SH-SY5Y (cell line): ENCODE data around the gene SH3GL3.

ENCODE experiments used
- GATA2 ChIP-seq: IDR thresholded peaks from 2 replicates; pipeline ENCODE4 v1.6.1; 2011; ENCODE audit warnings: mild to moderate bottlenecking, low read depth, low read length
- GATA3 ChIP-seq: IDR thresholded peaks from 2 replicates; pipeline ENCODE4 v1.6.1; 2011; ENCODE audit warnings: low read depth, mild to moderate bottlenecking, low read length, moderate library complexity

DNA sequence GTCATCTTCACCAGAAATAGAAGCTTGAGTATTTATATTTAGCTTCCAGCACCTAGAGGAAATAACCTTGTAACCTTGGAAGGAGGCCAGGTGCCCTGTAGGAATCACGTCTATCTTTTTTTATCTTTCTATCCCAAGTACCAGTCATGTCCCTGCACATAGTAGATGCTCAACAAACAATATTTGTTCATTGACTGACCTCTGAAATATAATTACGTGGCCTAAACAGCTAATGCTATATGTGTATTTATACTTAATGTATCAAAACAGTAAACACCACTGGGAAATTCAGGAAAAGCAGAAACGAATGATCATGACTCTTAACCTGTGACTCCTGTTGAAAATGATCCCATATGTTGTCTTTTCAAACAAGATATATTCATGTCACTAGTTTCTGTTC is 108.9 kb downstream of the SH3GL3 start:
- TF ChIP-seq GATA2 = no peak
- TF ChIP-seq GATA3 = no peak
